Gastroesophageal sphincter (tissue), 4 donors: ENCODE results near the gene BRD4. TPM values are rescaled to one million over a fixed set of nuclear protein-coding genes. Genes with fewer than 3 reads are reported as not detected.
A peak's percentile ranks its signal among the peaks of the same experiment; 100 is the strongest.

Experiments
- ATAC-seq: fragments of 150-250 bp; one replicate; pipeline ENCODE4 v1.9.1; 2016; ENCODE audit warnings: mild to moderate bottlenecking, moderate library complexity
- H3K27ac ChIP-seq, 4 donors: fragments of 200-600 bp; sonication (generic) in 3 of 4; 1 replicate in 3 of 4; 2 replicates in 1 of 4; pipeline ENCODE4 v1.5.1; 2016 to 2019
- H3K27me3 ChIP-seq: fragments of 200-600 bp; sonication (generic); one replicate; pipeline ENCODE4 v1.5.1; 2019
- H3K36me3 ChIP-seq, 2 donors: fragments of 200-600 bp; sonication (generic); one replicate each; pipeline ENCODE4 v1.5.1; 2019; ENCODE audit warnings: control low read depth in 1 of 2
- H3K4me1 ChIP-seq, 3 donors: fragments of 200-600 bp; sonication (generic); 1 replicate in 2 of 3; 2 replicates in 1 of 3; pipeline ENCODE4 v1.5.1; 2016 to 2019; ENCODE audit warnings: control low read depth in 2 of 3
- H3K4me3 ChIP-seq, 2 donors: fragments of 200-600 bp; sonication (generic); one replicate each; pipeline ENCODE4 v1.5.1; 2019; ENCODE audit warnings: mild to moderate bottlenecking in 1 of 2, moderate library complexity in 1 of 2
- H3K9me3 ChIP-seq, 3 donors: fragments of 200-600 bp; sonication (generic); one replicate each; pipeline ENCODE4 v1.5.1; 2017 to 2019; ENCODE audit warnings: control low read depth in 2 of 3
- EP300 ChIP-seq: sonication (generic); formaldehyde crosslinking; IDR thresholded peaks from one replicate; pipeline ENCODE4 v1.6.1; 2017; ENCODE audit warnings: antibody characterized with exemption, mild to moderate bottlenecking
- POLR2A ChIP-seq, 2 donors: fragments of 450-650 bp; IDR thresholded peaks; one replicate each; pipeline ENCODE4 v1.6.1; 2017; ENCODE audit warnings: antibody characterized with exemption in 2 of 2, mild to moderate bottlenecking in 2 of 2, moderate library complexity in 1 of 2
- POLR2AphosphoS5 ChIP-seq: sonication (generic); formaldehyde crosslinking; IDR thresholded peaks from one replicate; pipeline ENCODE4 v1.6.1; 2017; ENCODE audit warnings: antibody characterized with exemption
- WGBS, 2 donors: methylation state at CpG; one replicate each; pipeline ENCODE4 v1.1.5; 2018; ENCODE audit warnings: low coverage in 1 of 2; 5-methylcytosine and 5-hydroxymethylcytosine counted together
- total RNA-seq, 4 donors: library from RNA; depleted of rRNA; stranded (reverse); fragments of >200 nt; gene quantifications; one replicate each; pipeline ENCODE4 v1.1.0, GENCODE V29; 2016
- TF ChIP-seq, protein P1 (sequence below), 4 experiments: fragments of 200-600 bp in 2 of 4; fragments of 450-650 bp in 2 of 4; sonication (generic) in 1 of 4; IDR thresholded peaks; one replicate each; pipeline ENCODE4 v1.5.1; 2017 to 2019; ENCODE audit warnings: antibody characterized with exemption in 4 of 4, mild to moderate bottlenecking in 2 of 4, moderate library complexity in 2 of 4

Gene BRD4
- total RNA-seq, 4 donors from 2014 or later: 29.6 to 49.3 (median 34.4) TPM

DNA sequence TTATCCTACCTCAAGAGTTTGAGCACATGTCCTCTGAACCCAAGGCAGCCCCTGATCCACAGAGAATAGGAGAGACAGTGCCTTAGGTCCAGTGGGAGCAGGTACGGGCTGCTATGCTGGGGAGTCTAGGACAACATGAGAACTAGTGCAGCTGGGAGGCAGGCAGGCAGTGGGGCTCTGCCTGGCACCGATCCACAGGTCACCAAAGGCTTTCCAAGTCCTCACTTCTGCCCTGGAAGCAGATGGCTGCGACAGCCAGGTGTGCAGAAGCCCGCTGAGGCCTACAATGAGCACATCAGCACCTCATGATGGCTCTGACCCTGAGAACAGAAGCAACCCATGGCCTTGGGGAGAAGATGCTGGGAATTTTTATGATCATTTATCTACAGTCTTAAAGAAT lies 70.3 kb downstream of the BRD4 start:
- Histone ChIP-seq H3K9me3 (no peaks in the 10 kb centered on the region), H3K4me1 (peaks cover 16 to 41% (median 28%) of the 10 kb centered on the region in 3 donors), H3K27ac (no peak overlapping the region), H3K36me3 (peaks cover 0 to 96% of the 10 kb centered on the region in 2 donors), H3K4me3 (no peak overlapping the region), H3K27me3 (no peaks in the 10 kb centered on the region)
- ATAC-seq: no peak
- WGBS, 2 donors: 100% methylated on average over 1 of the region's 4 CpGs; no CpG with 5 or more reads in 1 of the 2 donors
- TF ChIP-seq POLR2AphosphoS5: no peak
- TF ChIP-seq EP300: no peak
- TF ChIP-seq, protein P1, sequence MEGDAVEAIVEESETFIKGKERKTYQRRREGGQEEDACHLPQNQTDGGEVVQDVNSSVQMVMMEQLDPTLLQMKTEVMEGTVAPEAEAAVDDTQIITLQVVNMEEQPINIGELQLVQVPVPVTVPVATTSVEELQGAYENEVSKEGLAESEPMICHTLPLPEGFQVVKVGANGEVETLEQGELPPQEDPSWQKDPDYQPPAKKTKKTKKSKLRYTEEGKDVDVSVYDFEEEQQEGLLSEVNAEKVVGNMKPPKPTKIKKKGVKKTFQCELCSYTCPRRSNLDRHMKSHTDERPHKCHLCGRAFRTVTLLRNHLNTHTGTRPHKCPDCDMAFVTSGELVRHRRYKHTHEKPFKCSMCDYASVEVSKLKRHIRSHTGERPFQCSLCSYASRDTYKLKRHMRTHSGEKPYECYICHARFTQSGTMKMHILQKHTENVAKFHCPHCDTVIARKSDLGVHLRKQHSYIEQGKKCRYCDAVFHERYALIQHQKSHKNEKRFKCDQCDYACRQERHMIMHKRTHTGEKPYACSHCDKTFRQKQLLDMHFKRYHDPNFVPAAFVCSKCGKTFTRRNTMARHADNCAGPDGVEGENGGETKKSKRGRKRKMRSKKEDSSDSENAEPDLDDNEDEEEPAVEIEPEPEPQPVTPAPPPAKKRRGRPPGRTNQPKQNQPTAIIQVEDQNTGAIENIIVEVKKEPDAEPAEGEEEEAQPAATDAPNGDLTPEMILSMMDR (IDR thresholded peaks at IDR 0.05): no peak
- no peak for TF ChIP-seq POLR2A (IDR thresholded peaks at IDR 0.05)

DNA sequence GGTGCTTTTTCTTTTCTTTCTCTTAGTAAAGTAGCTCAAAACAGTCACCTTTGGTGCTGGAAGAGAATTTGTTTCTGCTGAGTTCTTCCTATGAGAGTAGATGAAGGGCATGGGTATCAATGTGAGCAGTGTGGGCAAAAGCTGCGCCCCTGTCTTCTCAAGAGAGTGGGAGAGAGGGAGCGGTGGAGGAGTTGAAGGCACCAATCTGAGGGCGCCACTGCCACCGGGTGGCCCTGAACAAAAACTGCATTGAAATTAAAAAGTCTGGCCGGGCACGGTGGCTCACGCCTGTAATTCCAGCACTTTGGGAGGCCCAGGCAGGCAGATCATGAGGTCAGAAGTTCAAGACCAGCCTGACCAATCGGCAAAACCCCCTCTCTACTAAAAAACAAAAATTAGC lies 71.4 kb downstream of the BRD4 start:
- Histone ChIP-seq H3K36me3 (peaks cover 0 to 97% of the 10 kb centered on the region in 2 donors), H3K4me3 (no peak overlapping the region), H3K4me1 (peaks cover 12 to 30% (median 23%) of the 10 kb centered on the region in 3 donors), H3K27ac (no peak overlapping the region), H3K9me3 (no peaks in the 10 kb centered on the region), H3K27me3 (no peaks in the 10 kb centered on the region)
- TF ChIP-seq, protein P1 (IDR thresholded peaks at IDR 0.05): peak in 1 of 4 experiments; percentile 24
- no peak for TF ChIP-seq POLR2A (IDR thresholded peaks at IDR 0.05)
- WGBS, 2 donors: 78 to 100% methylated on average over 1 to 7 of the region's 8 CpGs
- no peak for ATAC-seq

DNA sequence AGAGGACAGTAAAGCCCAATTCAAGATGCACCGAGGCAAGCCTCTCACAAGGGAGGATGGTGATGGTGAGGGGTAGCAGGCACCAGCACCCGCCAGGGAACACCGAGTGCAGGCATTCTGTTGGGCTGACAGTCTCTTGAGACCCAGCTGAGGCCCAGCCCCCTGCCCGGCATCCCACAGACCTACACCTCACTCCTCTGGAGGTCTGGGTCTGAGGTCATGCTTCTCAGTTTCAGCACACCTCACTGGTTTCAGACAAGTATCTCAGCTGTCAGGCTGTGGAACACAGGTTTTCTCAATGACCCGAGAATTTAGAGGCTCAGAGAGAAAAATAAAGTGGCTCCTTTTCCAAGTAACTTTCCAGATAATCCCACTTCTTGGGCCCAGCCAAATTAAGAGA lies 72.4 kb downstream of the BRD4 start:
- no peak overlapping the region for H3K4me3 ChIP-seq
- no peak for ATAC-seq
- 69 to 80% methylated on average over 1 to 2 of the region's 5 CpGs for WGBS, 2 donors
- no peaks in the 10 kb centered on the region for H3K9me3 ChIP-seq
- H3K27ac ChIP-seq: no peak overlapping the region
- no peak for TF ChIP-seq EP300
- TF ChIP-seq POLR2AphosphoS5: no peak
- TF ChIP-seq, protein P1 (IDR thresholded peaks at IDR 0.05): no peak
- no peak for TF ChIP-seq POLR2A (IDR thresholded peaks at IDR 0.05)
- no peaks in the 10 kb centered on the region for H3K27me3 ChIP-seq
- peaks cover 0 to 100% of the 10 kb centered on the region in 2 donors for H3K36me3 ChIP-seq
- H3K4me1 ChIP-seq: peaks cover 5 to 20% (median 13%) of the 10 kb centered on the region in 3 donors

DNA sequence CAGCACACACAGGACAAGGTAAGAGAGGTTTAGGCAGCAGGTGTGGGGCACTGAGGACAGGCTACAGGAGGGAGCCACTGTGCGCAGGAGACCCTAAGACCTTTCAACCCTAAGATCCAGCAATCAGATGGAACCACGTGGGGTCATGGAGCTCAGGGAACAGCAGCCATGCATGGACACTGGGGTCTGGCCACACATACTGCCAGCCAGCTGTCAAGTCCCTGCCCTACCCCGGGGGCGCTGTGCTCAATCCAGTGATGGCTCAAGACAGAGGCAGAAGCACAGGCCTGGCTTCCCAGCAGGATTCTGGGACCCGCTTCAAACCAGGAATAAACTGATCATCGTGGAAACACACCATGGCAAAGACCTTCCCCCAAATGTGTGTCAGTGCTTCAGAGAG lies 74.6 kb downstream of the BRD4 start:
- no peak for ATAC-seq
- H3K27ac ChIP-seq: no peak overlapping the region
- H3K27me3 ChIP-seq: no peaks in the 10 kb centered on the region
- H3K4me3 ChIP-seq: no peak overlapping the region
- H3K9me3 ChIP-seq: no peaks in the 10 kb centered on the region
- H3K36me3 ChIP-seq: peaks cover 0 to 100% of the 10 kb centered on the region in 2 donors
- peaks cover 0 to 19% (median 11%) of the 10 kb centered on the region in 3 donors for H3K4me1 ChIP-seq
- TF ChIP-seq EP300 (no peak), POLR2A (IDR thresholded peaks at IDR 0.05) (no peak), POLR2AphosphoS5 (no peak)
- TF ChIP-seq, protein P1 (IDR thresholded peaks at IDR 0.05): no peak
- WGBS, 2 donors: 100% methylated on average over 1 of the region's 6 CpGs; no CpG with 5 or more reads in 1 of the 2 donors

DNA sequence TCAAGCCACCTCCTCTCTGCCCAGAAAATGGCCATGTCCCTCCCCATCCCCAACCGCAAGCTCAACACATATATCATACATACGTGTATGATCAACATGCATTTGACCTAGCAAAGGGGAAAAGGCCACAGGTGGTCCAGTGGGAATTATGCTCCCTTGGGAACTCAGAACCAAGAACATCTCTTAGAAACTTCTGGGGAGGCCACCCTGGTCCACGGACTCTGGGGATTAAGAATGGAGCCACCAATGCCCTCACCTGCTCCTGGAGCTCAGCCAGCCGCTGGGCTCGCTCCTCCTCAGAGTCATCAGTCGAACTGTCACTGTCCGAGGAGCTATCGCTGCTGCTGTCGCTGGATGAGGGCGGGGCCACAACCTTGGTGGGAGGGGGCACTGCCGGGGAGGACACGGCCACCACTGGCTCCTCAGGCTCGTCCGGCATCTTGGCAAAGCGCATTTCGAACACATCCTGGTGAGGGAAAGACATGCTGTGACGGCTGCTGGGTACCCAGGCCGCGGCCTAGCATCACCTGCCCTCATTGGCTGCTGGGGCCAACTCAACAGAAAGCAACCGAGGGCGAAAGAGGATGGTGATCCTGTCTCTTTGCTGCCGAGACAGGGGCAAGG lies 75.5 kb downstream of the BRD4 start:
- Histone ChIP-seq H3K27me3 (no peaks in the 10 kb centered on the region), H3K9me3 (no peaks in the 10 kb centered on the region), H3K4me1 (peaks cover 0 to 29% (median 20%) of the 10 kb centered on the region in 3 donors), H3K36me3 (peaks cover 0 to 99% of the 10 kb centered on the region in 2 donors), H3K4me3 (no peak overlapping the region), H3K27ac (no peak overlapping the region)
- no peak for ATAC-seq
- TF ChIP-seq EP300 (no peak), POLR2AphosphoS5 (no peak), POLR2A (IDR thresholded peaks at IDR 0.05) (no peak)
- TF ChIP-seq, protein P1 (IDR thresholded peaks at IDR 0.05): no peak
- WGBS, 2 donors: 78 to 92% methylated on average over 2 to 10 of the region's 22 CpGs
